GM18867 (cell line): Measurements from ENCODE around the gene ANKRD33.
A peak's percentile ranks its signal among the peaks of the same experiment; 100 is the strongest.

ENCODE experiments used
- ATAC-seq: cut with Tn5 transposase; IDR thresholded peaks from one replicate; pipeline ENCODE4 v1.9.1; 2021; ENCODE audit warnings: mild to moderate bottlenecking, moderate library complexity; ENCODE audit not compliant: unreplicated experiment

ANKRD33 gene

GRCh38 chr12:51914034-51914923 lies 26.4 kb downstream of the ANKRD33 start:
- no peak for ATAC-seq

GRCh38 chr12:51915003-51915625 lies 27.2 kb downstream of the ANKRD33 start:
- no peak for ATAC-seq

GRCh38 chr12:51915951-51916350 lies 28.0 kb downstream of the ANKRD33 start:
- ATAC-seq: no peak

- ATAC-seq: no peak
Measured at GRCh38 chr12:51917041-51917590, 29.2 kb downstream of the ANKRD33 start.

- ATAC-seq: no peak
Measured at GRCh38 chr12:51917746-51918453, 30.0 kb downstream of the ANKRD33 start.

- no peak for ATAC-seq
Measured at GRCh38 chr12:51920046-51920445, 32.1 kb downstream of the ANKRD33 start.

- no peak for ATAC-seq
Measured at GRCh38 chr12:51921017-51921725, 33.3 kb downstream of the ANKRD33 start.

GRCh38 chr12:51922146-51922545 lies 34.2 kb downstream of the ANKRD33 start:
- ATAC-seq: no peak

- no peak for ATAC-seq
Measured at GRCh38 chr12:51922762-51923505, 35.0 kb downstream of the ANKRD33 start.

- ATAC-seq: no peak
Measured at GRCh38 chr12:51923506-51924365, 35.8 kb downstream of the ANKRD33 start.

GRCh38 chr12:51924551-51925319 lies 36.8 kb downstream of the ANKRD33 start:
- ATAC-seq: peak; percentile 76

GRCh38 chr12:51925346-51926063 lies 37.6 kb downstream of the ANKRD33 start:
- ATAC-seq: no peak

- no peak for ATAC-seq
Measured at GRCh38 chr12:51926064-51926632, 38.2 kb downstream of the ANKRD33 start.

- peak; percentile 45 for ATAC-seq
Measured at GRCh38 chr12:51926718-51927117, 38.8 kb downstream of the ANKRD33 start.

GRCh38 chr12:51932218-51933076 lies 44.5 kb downstream of the ANKRD33 start:
- no peak for ATAC-seq

GRCh38 chr12:51934080-51934479 lies 46.2 kb downstream of the ANKRD33 start:
- no peak for ATAC-seq
